Heart left ventricle (tissue), 13 donors: ENCODE results near the gene TRIOBP.

Experiments
- POLR2A ChIP-seq, 2 donors: fragments of 450-650 bp; IDR thresholded peaks; one replicate each; pipeline ENCODE4 v1.6.1; 2017; ENCODE audit warnings: antibody characterized with exemption in 2 of 2, mild to moderate bottlenecking in 2 of 2, moderate library complexity in 2 of 2
- TF ChIP-seq, protein P1 (sequence below), 12 donors: fragments of 200-600 bp; sonication (generic) in 4 of 12; IDR thresholded peaks; one replicate each; pipeline versions ENCODE4 v1.5.0 to v1.8.0; 2018 to 2022; ENCODE audit warnings: antibody characterized with exemption in 12 of 12, mild to moderate bottlenecking in 5 of 12
- donor health status: ischemic (EF 13 %, LVEDD 7.1; RV severe dilation, severe dysfunction).
- donor health status: DM: no; HTN: yes; CAD: no.
- donor health status: DM: no; HTN: no; CAD: no.
- donor health status: ischemic (EF 25% LVEDD 6.9; RV normal size, moderate dysfunction).
- donor health status: ischemic (EF 25% LVEDD 5.7; RV mildly dilated, moderate dysfunction).
- donor health status: ischemic (EF 35%, LVEDD 5.7; RV mildly dilated, moderate dysfunction).
- donor health status: nonischemic (EF 11% LVEDD 7.7; RV severe dilation, severe dysfunction).
- donor health status: DM: yes; HTN: yes; CAD: no.
- donor health status: PGD.
- donor health status: ischemic (EF 29% LVEDD 5.4; RV normal size, mild dysfunction).
- donor health status: nonischemic (EF 23%, LVEDD 6.1; RV moderate dilation, normal function).

DNA sequence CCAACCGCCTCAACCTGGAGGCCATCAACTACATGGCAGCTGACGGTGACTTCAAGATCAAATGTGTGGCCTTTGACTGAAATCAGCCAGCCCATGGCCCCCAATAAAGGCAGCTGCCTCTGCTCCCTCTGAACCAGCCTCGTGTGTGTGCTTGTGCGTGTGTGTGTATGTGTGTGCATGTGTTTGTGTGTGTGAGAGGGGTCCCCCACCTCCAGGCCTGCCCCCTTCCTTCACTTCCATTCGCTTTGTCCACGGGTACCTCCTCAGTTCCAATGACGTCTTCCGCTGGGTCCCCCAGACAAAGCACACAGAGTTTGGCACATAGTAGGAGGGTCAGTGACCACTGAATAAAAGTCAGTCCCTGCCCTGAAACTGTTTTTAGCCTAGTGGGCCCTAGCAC, 17.2 kb upstream of the TRIOBP start:
- TF ChIP-seq, protein P1, sequence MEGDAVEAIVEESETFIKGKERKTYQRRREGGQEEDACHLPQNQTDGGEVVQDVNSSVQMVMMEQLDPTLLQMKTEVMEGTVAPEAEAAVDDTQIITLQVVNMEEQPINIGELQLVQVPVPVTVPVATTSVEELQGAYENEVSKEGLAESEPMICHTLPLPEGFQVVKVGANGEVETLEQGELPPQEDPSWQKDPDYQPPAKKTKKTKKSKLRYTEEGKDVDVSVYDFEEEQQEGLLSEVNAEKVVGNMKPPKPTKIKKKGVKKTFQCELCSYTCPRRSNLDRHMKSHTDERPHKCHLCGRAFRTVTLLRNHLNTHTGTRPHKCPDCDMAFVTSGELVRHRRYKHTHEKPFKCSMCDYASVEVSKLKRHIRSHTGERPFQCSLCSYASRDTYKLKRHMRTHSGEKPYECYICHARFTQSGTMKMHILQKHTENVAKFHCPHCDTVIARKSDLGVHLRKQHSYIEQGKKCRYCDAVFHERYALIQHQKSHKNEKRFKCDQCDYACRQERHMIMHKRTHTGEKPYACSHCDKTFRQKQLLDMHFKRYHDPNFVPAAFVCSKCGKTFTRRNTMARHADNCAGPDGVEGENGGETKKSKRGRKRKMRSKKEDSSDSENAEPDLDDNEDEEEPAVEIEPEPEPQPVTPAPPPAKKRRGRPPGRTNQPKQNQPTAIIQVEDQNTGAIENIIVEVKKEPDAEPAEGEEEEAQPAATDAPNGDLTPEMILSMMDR (IDR thresholded peaks at IDR 0.05): no peak
- no peak for TF ChIP-seq POLR2A (IDR thresholded peaks at IDR 0.05)
